IMR-90 (cell line): ENCODE results near the gene DPF1. TPM values are rescaled to one million over a fixed set of nuclear protein-coding genes. Genes with fewer than 3 reads are reported as not detected.

ENCODE experiments used
- ATAC-seq: fragments of 200-7000 bp; cut with Tn5 transposase; 2 replicates; pipeline ENCODE4 v1.9.1; 2020; ENCODE audit warnings: low read depth, mild to moderate bottlenecking, moderate library complexity
- BruUV-seq: library from RNA; stranded (reverse); fragments of 400-500 nt; replicated peaks from 2 replicates; lab custom pipeline; 2021; lab: Mats Ljungman, UMichigan
- CTCF ChIA-PET: fragments of 300-600 bp; formaldehyde crosslinking; extraction: SDS; loops from one replicate; lab custom pipeline; 2021; ENCODE audit warnings: antibody characterized with exemption; lab: Yijun Ruan, JAX
- POLR2A ChIA-PET: fragments of 300-600 bp; sonication (Branson Sonifier 250); formaldehyde crosslinking; loops from one replicate; lab custom pipeline; 2022; ENCODE audit warnings: antibody characterized with exemption; ENCODE audit not compliant: unreplicated experiment; lab: Charles Lee
- DNase-seq: peaks from one replicate; pipeline ENCODE4 v3.0.0; 2013
- H2AFZ ChIP-seq: replicated peaks from 2 replicates; pipeline ENCODE3; 2013; ENCODE audit warnings: low read length, mild to moderate bottlenecking; ENCODE audit not compliant: poor library complexity
- H2AK5ac ChIP-seq: 2 replicates; pipeline ENCODE4 v1.6.1; 2013; ENCODE audit warnings: low read depth, low read length, inconsistent platforms
- H2AK9ac ChIP-seq: replicated peaks from 2 replicates; pipeline ENCODE3; 2013; ENCODE audit warnings: mild to moderate bottlenecking, low read depth, low read length, moderate library complexity; ENCODE audit not compliant: poor library complexity
- H2BK120ac ChIP-seq: 2 replicates; pipeline ENCODE4 v1.6.1; 2013; ENCODE audit warnings: low read depth, low read length, inconsistent platforms
- H2BK15ac ChIP-seq: 3 replicates; pipeline ENCODE4 v1.6.1; 2013; ENCODE audit warnings: low read depth, low read length, inconsistent platforms
- H2BK20ac ChIP-seq: 2 replicates; pipeline ENCODE4 v1.6.1; 2013; ENCODE audit warnings: low read depth, mild to moderate bottlenecking, inconsistent platforms, low read length, moderate library complexity
- H2BK5ac ChIP-seq: 2 replicates; pipeline ENCODE4 v1.6.1; 2013; ENCODE audit warnings: mild to moderate bottlenecking, low read depth, low read length, inconsistent platforms; ENCODE audit not compliant: poor library complexity, severe bottlenecking
- H3K14ac ChIP-seq: replicated peaks from 2 replicates; pipeline ENCODE4 v1.6.1; 2013; ENCODE audit warnings: low read depth, low read length, inconsistent platforms
- H3K18ac ChIP-seq: 2 replicates; pipeline ENCODE4 v1.6.1; 2013; ENCODE audit warnings: low read depth, low read length, control low read depth
- H3K23ac ChIP-seq: 2 replicates; pipeline ENCODE4 v1.6.1; 2013; ENCODE audit warnings: low read depth, low read length, inconsistent platforms
- H3K27ac ChIP-seq: 2 replicates; pipeline ENCODE4 v1.5.1; 2013; ENCODE audit warnings: mild to moderate bottlenecking, control low read depth, low read length; ENCODE audit not compliant: insufficient read depth
- H3K27me3 ChIP-seq: 2 replicates; pipeline ENCODE4 v1.6.1; 2013; ENCODE audit warnings: low read length; ENCODE audit not compliant: control insufficient read depth, insufficient read depth
- H3K36me3 ChIP-seq: 2 replicates; pipeline ENCODE4 v1.6.1; 2013; ENCODE audit warnings: low read length, mixed read lengths; ENCODE audit not compliant: control insufficient read depth, insufficient read depth
- H3K4ac ChIP-seq: 2 replicates; pipeline ENCODE4 v1.6.1; 2013; ENCODE audit warnings: low read depth, low read length, inconsistent platforms
- H3K4me1 ChIP-seq: 2 replicates; pipeline ENCODE4 v1.6.1; 2013; ENCODE audit warnings: low read length, mixed read lengths; ENCODE audit not compliant: control insufficient read depth, insufficient read depth
- H3K4me2 ChIP-seq: 2 replicates; pipeline ENCODE4 v1.6.1; 2013; ENCODE audit warnings: low read depth, mild to moderate bottlenecking, control low read depth, low read length, moderate library complexity
- H3K4me3 ChIP-seq: 2 replicates; pipeline ENCODE4 v1.5.1; 2013; ENCODE audit warnings: low read depth, mild to moderate bottlenecking, control low read depth, low read length, moderate library complexity; ENCODE audit not compliant: insufficient read depth
- H3K56ac ChIP-seq: 2 replicates; pipeline ENCODE4 v1.6.1; 2013; ENCODE audit warnings: low read length, inconsistent platforms; ENCODE audit not compliant: insufficient read depth; ENCODE audit errors: extremely low read depth
- H3K79me1 ChIP-seq, 2 experiments: 2 replicates each; pipeline ENCODE4 v1.6.1; 2013; ENCODE audit warnings: low read length in 2 of 2, inconsistent platforms in 1 of 2, low read depth in 1 of 2
- H3K9ac ChIP-seq: 2 replicates; pipeline ENCODE4 v1.6.1; 2013; ENCODE audit warnings: low read depth, low read length, control low read depth
- H3K9me1 ChIP-seq: 2 replicates; pipeline ENCODE4 v1.6.1; 2013; ENCODE audit warnings: low read length, inconsistent platforms; ENCODE audit not compliant: insufficient read depth
- H3K9me3 ChIP-seq: 2 replicates; pipeline ENCODE4 v1.6.1; 2013; ENCODE audit warnings: low read length; ENCODE audit not compliant: control insufficient read depth, insufficient read depth
- H4K20me1 ChIP-seq: 2 replicates; pipeline ENCODE4 v1.6.1; 2013; ENCODE audit warnings: low read length, inconsistent platforms; ENCODE audit not compliant: insufficient read depth
- H4K5ac ChIP-seq: 2 replicates; pipeline ENCODE4 v1.6.1; 2013; ENCODE audit warnings: mild to moderate bottlenecking, low read depth, low read length, control low read depth
- H4K8ac ChIP-seq, 2 experiments: 2 replicates each; pipeline ENCODE4 v1.6.1; 2013; ENCODE audit warnings: low read depth in 2 of 2, low read length in 2 of 2, control low read depth in 1 of 2, inconsistent platforms in 1 of 2
- H4K91ac ChIP-seq: 2 replicates; pipeline ENCODE4 v1.6.1; 2013; ENCODE audit warnings: low read depth, low read length, inconsistent platforms; ENCODE audit not compliant: insufficient read depth
- FOS ChIP-seq: fragments of 150-350 bp; IDR thresholded peaks from 2 replicates; pipeline ENCODE4 v1.6.1; 2016; ENCODE audit warnings: low read depth, low read length
- MXI1 ChIP-seq: IDR thresholded peaks from 2 replicates; pipeline ENCODE4 v1.6.1; 2012; ENCODE audit warnings: low read depth, mild to moderate bottlenecking, low read length, moderate library complexity, borderline replicate concordance
- POLR2A ChIP-seq: IDR thresholded peaks from 2 replicates; pipeline ENCODE4 v1.6.1; 2012; ENCODE audit warnings: mild to moderate bottlenecking, low read depth, low read length
- WGBS, 2 experiments: methylation state at CpG; one replicate each; pipeline versions ENCODE4 v1.1.5 to v1.1.7; 2013; ENCODE audit warnings: missing lambda C conversion rate in 2 of 2; ENCODE audit not compliant: insufficient read length in 1 of 2; ENCODE audit errors: extremely low coverage in 2 of 2; 5-methylcytosine and 5-hydroxymethylcytosine counted together
- dilution Hi-C: fragments of 300-500 bp; cut with HindIII; formaldehyde crosslinking; loops from one replicate; pipeline ENCODE4 v1.14.3; 2018; ENCODE audit warnings: low sequenced_read_pairs; ENCODE audit not compliant: unreplicated experiment
- in situ Hi-C: fragments of 300-500 bp; cut with MboI; formaldehyde crosslinking; loops from 3 replicates; pipeline ENCODE4 v1.14.3; 2019; ENCODE audit warnings: low sequenced_read_pairs, inconsistent platforms, mixed read lengths
- intact Hi-C: fragments of 100-400 bp; cut with micrococcal nuclease; formaldehyde crosslinking; loops from 2 replicates; pipeline ENCODE4 v1.10.0; 2022
- polyA plus RNA-seq, 3 experiments: library from polyadenylated mRNA; depleted of rRNA; stranded (reverse); fragments of >200 nt; gene quantifications; 2 replicates each; pipeline ENCODE4 v1.2.3, GENCODE V29; 2012; ENCODE audit warnings: low replicate concordance in 1 of 3
- total RNA-seq: library from RNA; depleted of rRNA; stranded (reverse); fragments of >200 nt; gene quantifications from 2 replicates; pipeline ENCODE4 v1.2.3, GENCODE V29; 2012
- TF ChIP-seq, protein P1 (sequence below): conservative IDR thresholded peaks from 2 replicates; pipeline ENCODE4 v1.5.1; 2012; ENCODE audit warnings: mild to moderate bottlenecking, low read depth, low read length, improper control_type of control experiment

DPF1 gene
- total and polyA plus RNA-seq, 2 of the 4 experiments (the other 2 are of a cell fraction), result 3.2 to 5.5 TPM

DNA sequence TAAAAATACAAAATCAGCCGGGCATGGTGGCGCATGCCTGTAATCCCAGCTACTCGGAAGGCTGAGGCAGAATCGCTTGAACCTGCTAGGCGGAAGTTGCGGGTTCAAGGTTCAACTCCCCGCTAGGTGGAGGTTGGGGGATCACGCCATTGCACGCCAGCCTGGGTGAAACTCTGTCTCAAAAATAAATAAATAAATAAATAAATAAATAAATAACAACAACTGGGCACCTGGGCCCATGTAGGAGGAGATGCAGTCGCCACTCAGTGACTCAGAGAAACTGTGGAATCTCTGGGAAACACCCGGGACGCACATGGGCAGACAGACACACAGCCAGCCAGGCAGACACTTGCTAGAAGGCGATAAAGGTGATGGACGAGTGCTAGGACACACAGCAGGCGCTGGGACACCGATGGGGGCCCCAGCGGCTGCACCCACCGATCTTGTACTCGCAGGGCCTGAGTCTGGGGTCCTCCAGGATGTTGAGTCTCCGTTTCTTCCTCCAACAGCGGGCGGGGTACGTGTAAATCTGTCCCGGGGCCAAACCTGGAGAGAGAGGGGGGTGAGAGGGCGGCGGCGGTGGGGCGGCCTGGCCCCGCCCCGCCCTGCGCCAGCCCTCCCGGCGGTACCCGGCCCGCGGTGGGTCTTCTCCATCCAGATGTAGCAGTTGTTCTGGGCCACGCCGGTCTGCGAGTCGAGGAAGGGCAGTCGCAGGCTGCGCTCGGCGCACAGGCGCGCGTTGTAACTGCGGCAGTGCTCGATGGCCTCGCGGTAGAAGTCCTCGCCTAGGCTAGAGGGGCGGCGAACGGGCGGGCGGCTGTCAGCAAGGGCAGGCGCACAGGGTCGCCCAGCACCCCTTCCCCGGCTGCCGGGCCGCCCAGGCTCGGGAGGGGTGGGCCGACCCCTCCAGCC lies 1.8 kb downstream of the DPF1 start:
- CTCF ChIA-PET, result no interaction called here
- Histone ChIP-seq H3K9me1 (peaks cover 14% of the 10 kb centered on the region), H3K4me2 (no peak overlapping the region), H2AK5ac (no peak overlapping the region), H2BK120ac (no peak overlapping the region), H4K5ac (no peak overlapping the region), H3K4me1 (peaks cover 3% of the 10 kb centered on the region; the same call in 1 of the 2 replicates), H2BK20ac (no peak overlapping the region), H2AK9ac (no peak overlapping the region), H2AFZ (no peak overlapping the region), H3K27me3 (no peaks in the 10 kb centered on the region), H2BK15ac (no peak overlapping the region), H3K27ac (no peak overlapping the region), H3K79me1 (peaks cover 8 to 24% of the 10 kb centered on the region in 2 experiments), H4K20me1 (no peaks in the 10 kb centered on the region; the same call in 1 of the 2 replicates), H3K4ac (no peak overlapping the region), H3K23ac (no peak overlapping the region), H3K9ac (no peak overlapping the region), H3K18ac (no peak overlapping the region), H2BK5ac (no peak overlapping the region), H3K36me3 (peaks cover 2% of the 10 kb centered on the region; the same call in 1 of the 2 replicates), H3K14ac (no peak overlapping the region), H3K56ac (no peak overlapping the region), H3K9me3 (no peaks in the 10 kb centered on the region), H4K91ac (no peak overlapping the region), H4K8ac (no peak overlapping the region), H3K4me3 (no peak overlapping the region)
- BruUV-seq, result no TSS peak
- intact Hi-C loops (no loop called here), in situ Hi-C loops (no loop called here), dilution Hi-C loops (no loop called here)
- POLR2A ChIA-PET, result no interaction called here
- DNase-seq (no peak), ATAC-seq (no peak)
- 73% methylated on average over 37 of the region's 64 CpGs; no CpG with 5 or more reads in 1 of the 2 experiments for WGBS, 2 experiments
- TF ChIP-seq, protein P1, sequence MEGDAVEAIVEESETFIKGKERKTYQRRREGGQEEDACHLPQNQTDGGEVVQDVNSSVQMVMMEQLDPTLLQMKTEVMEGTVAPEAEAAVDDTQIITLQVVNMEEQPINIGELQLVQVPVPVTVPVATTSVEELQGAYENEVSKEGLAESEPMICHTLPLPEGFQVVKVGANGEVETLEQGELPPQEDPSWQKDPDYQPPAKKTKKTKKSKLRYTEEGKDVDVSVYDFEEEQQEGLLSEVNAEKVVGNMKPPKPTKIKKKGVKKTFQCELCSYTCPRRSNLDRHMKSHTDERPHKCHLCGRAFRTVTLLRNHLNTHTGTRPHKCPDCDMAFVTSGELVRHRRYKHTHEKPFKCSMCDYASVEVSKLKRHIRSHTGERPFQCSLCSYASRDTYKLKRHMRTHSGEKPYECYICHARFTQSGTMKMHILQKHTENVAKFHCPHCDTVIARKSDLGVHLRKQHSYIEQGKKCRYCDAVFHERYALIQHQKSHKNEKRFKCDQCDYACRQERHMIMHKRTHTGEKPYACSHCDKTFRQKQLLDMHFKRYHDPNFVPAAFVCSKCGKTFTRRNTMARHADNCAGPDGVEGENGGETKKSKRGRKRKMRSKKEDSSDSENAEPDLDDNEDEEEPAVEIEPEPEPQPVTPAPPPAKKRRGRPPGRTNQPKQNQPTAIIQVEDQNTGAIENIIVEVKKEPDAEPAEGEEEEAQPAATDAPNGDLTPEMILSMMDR, result no peak
- TF ChIP-seq POLR2A (no peak), MXI1 (no peak), FOS (no peak)
